Measurements from ENCODE around the gene RALGPS1. TPM values are rescaled to one million over a fixed set of nuclear protein-coding genes. Genes with fewer than 3 reads are reported as not detected.

Gene RALGPS1
- total and polyA plus RNA-seq, 10 donors = 2.5 to 27.3 (median 14.1) TPM

DNA sequence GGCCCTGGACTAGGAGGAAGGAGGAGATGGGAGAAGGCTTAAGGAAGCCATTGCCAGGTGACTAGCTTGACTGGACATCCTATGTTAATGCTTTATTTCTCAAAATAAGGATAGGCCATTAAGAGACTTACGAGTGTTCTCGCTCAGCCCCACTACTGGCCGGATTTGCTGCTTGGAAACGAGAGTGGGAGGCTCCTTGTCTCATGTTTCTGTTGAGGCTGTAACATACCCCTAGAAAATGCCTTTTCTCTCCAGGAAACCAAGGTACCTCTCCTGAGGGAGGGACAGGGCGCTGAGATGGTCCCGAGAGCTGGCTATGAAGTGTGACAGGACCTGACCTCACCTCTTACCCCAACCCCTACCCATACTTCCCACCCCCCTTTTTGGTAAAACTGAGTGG lies 60.0 kb downstream of the RALGPS1 start:
- H3K4me3 ChIP-seq = no peak overlapping the region
- intact Hi-C loops (cut with DNase I; ENCODE audit: low total_unique reads) = no loop called here
- 73 to 84% (median 77%) methylated on average over 6 of the region's 6 CpGs for WGBS, 5 donors
- H3K36me3 ChIP-seq = no peaks in the 10 kb centered on the region
- H3K4me1 ChIP-seq = peaks cover 0 to 10% (median 1%) of the 10 kb centered on the region in 6 donors
- peak overlapping the region; percentile 53 to 80 (median 66) for H3K27ac ChIP-seq
- H3K27me3 ChIP-seq (replicated peaks in 1 of 7) = no peaks in the 10 kb centered on the region
- no peak for DNase-seq
- TF ChIP-seq POLR2A (IDR thresholded peaks at IDR 0.05) = no peak
- no peak for TF ChIP-seq POLR2AphosphoS5 (IDR thresholded peaks at IDR 0.05)
- TF ChIP-seq, protein P1, sequence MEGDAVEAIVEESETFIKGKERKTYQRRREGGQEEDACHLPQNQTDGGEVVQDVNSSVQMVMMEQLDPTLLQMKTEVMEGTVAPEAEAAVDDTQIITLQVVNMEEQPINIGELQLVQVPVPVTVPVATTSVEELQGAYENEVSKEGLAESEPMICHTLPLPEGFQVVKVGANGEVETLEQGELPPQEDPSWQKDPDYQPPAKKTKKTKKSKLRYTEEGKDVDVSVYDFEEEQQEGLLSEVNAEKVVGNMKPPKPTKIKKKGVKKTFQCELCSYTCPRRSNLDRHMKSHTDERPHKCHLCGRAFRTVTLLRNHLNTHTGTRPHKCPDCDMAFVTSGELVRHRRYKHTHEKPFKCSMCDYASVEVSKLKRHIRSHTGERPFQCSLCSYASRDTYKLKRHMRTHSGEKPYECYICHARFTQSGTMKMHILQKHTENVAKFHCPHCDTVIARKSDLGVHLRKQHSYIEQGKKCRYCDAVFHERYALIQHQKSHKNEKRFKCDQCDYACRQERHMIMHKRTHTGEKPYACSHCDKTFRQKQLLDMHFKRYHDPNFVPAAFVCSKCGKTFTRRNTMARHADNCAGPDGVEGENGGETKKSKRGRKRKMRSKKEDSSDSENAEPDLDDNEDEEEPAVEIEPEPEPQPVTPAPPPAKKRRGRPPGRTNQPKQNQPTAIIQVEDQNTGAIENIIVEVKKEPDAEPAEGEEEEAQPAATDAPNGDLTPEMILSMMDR (IDR thresholded peaks at IDR 0.05 in 8 of 11, conservative IDR thresholded peaks at IDR 0.05 in 3 of 11) = no peak
- H3K9me3 ChIP-seq = no peaks in the 10 kb centered on the region

DNA sequence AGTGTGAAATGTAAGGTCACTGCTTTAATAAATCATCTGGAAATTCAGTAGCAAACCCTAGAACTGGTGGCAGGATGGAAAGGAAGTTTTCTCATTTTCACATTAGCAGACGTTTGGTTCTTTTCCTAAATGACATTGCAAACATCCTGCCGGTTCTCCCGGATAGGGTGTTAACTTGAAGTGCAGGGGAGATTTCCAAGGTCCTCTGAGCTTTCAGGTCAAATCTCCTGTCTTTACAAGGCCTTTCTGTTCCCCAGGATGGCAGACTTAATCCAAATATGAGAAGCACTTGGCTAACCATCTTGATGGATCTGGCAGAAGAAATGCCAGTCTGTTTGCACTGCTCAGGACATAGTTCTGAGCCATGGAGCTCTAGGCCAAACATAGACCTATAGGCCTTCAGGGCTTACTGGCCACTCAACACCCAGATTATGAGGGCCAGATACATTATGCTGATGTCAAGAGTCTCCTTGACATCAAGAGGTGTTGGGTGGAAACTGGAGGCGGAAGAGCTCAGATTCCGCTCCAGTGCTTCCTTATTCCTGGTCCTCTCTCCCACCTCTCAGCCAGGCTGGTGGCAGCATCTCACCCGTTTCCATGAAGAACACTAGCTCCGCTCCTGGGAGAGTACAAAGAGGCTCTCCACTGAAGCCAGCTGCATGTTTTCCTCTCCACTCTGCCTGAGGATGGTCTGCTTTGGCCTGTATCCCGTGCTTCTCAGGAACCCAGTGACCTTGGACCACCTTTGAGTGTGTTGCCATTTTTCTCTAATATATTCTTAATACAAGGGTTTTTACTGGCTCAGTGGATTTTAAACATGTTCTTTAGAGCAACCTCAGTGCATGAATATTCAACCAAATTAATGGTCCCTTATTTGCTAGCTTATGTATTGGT lies 61.0 kb downstream of the RALGPS1 start:
- no peak for DNase-seq
- H3K4me3 ChIP-seq = no peak overlapping the region
- WGBS, 5 donors = 64 to 77% (median 73%) methylated on average over 8 of the region's 8 CpGs
- no peaks in the 10 kb centered on the region for H3K27me3 ChIP-seq (replicated peaks in 1 of 7)
- H3K36me3 ChIP-seq = no peaks in the 10 kb centered on the region
- H3K4me1 ChIP-seq = peaks cover 0 to 9% (median 1%) of the 10 kb centered on the region in 6 donors
- intact Hi-C loops (cut with DNase I; ENCODE audit: low total_unique reads) = no loop called here
- no peaks in the 10 kb centered on the region for H3K9me3 ChIP-seq
- TF ChIP-seq, protein P1 (IDR thresholded peaks at IDR 0.05 in 8 of 11, conservative IDR thresholded peaks at IDR 0.05 in 3 of 11) = no peak
- TF ChIP-seq POLR2AphosphoS5 (IDR thresholded peaks at IDR 0.05) = peak in 1 of 3 donors; percentile 16
- H3K27ac ChIP-seq = peak overlapping the region; percentile 42 to 80 (median 66)

DNA sequence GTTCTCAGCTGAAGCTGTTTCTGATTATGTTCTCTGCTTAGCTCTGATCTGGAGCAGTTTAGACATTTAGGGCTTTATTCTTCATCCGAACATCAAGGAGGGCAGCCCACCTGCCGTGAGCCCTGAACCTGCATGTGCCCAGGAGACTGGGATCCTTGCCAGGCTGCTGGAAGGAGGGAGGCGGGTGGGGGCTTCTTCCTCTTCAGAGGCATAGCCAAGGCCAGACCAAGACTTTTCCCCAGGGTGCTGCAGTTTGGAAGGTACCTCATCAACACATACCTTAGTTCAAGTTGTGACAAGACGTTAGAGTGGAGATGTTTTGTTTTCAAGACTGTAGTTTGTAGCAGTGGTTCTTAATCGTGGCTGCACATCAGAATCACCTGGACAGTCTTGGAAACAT lies 64.9 kb downstream of the RALGPS1 start:
- TF ChIP-seq, protein P1 (IDR thresholded peaks at IDR 0.05 in 8 of 11, conservative IDR thresholded peaks at IDR 0.05 in 3 of 11) = no peak
- TF ChIP-seq POLR2AphosphoS5 (IDR thresholded peaks at IDR 0.05) = no peak
- TF ChIP-seq POLR2A (IDR thresholded peaks at IDR 0.05) = no peak
- Histone ChIP-seq H3K27me3 (replicated peaks in 1 of 7) (no peaks in the 10 kb centered on the region), H3K9me3 (peaks cover 0 to 10% (median 7%) of the 10 kb centered on the region in 8 donors), H3K36me3 (no peaks in the 10 kb centered on the region), H3K4me3 (no peak overlapping the region), H3K4me1 (peaks cover 0 to 10% (median 3%) of the 10 kb centered on the region in 6 donors), H3K27ac (no peak overlapping the region)
- WGBS, 5 donors = 67 to 91% (median 86%) methylated on average over 5 of the region's 5 CpGs
- DNase-seq = no peak
- intact Hi-C loops (cut with DNase I; ENCODE audit: low total_unique reads) = no loop called here

DNA sequence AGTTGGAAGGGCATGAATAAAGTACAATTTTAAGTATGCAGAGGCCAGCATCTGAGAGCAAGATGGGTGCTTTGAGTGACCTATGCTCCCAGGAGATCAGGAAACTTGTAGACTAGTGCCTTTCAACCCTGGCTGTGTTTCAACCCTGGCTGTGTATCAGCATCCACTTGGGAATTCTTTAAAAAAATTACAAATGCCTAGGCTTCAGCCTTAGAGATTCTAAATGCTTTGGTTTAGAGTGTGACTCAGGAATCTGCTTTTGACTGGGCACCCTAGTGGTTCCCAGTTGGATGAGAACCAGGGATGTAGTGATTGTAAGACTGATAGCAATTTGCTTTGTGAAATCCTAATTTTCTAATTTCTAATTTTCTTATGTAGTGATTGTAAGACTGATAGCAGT lies 65.6 kb downstream of the RALGPS1 start:
- intact Hi-C loops (cut with DNase I; ENCODE audit: low total_unique reads) = no loop called here
- TF ChIP-seq POLR2A (IDR thresholded peaks at IDR 0.05) (no peak), POLR2AphosphoS5 (IDR thresholded peaks at IDR 0.05) (no peak)
- TF ChIP-seq, protein P1 (IDR thresholded peaks at IDR 0.05 in 8 of 11, conservative IDR thresholded peaks at IDR 0.05 in 3 of 11) = no peak

More for the DNA sequence above, 65.6 kb downstream of the RALGPS1 start:
- DNase-seq = no peak
- peaks cover 0 to 10% (median 7%) of the 10 kb centered on the region in 8 donors for H3K9me3 ChIP-seq
- H3K4me1 ChIP-seq = peaks cover 3 to 18% (median 8%) of the 10 kb centered on the region in 6 donors
- no peak overlapping the region for H3K4me3 ChIP-seq
- no peak overlapping the region for H3K27ac ChIP-seq
- H3K36me3 ChIP-seq = no peaks in the 10 kb centered on the region
- H3K27me3 ChIP-seq (replicated peaks in 1 of 7) = no peaks in the 10 kb centered on the region
